ENCODE results near the gene TBCCD1. TPM values are rescaled to one million over a fixed set of nuclear protein-coding genes. Genes with fewer than 3 reads are reported as not detected.

The TBCCD1 gene
- total and polyA plus RNA-seq, 2 experiments from 2014 or later, result 5.8 to 16.7 TPM

- TF ChIP-seq, protein P1, sequence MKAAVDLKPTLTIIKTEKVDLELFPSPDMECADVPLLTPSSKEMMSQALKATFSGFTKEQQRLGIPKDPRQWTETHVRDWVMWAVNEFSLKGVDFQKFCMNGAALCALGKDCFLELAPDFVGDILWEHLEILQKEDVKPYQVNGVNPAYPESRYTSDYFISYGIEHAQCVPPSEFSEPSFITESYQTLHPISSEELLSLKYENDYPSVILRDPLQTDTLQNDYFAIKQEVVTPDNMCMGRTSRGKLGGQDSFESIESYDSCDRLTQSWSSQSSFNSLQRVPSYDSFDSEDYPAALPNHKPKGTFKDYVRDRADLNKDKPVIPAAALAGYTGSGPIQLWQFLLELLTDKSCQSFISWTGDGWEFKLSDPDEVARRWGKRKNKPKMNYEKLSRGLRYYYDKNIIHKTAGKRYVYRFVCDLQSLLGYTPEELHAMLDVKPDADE (IDR thresholded peaks at IDR 0.05), result no peak
- no peak for TF ChIP-seq CREB1 (CRISPR knock-in tag; IDR thresholded peaks at IDR 0.05; ENCODE audit: low read depth)
- TF ChIP-seq, protein P2, sequence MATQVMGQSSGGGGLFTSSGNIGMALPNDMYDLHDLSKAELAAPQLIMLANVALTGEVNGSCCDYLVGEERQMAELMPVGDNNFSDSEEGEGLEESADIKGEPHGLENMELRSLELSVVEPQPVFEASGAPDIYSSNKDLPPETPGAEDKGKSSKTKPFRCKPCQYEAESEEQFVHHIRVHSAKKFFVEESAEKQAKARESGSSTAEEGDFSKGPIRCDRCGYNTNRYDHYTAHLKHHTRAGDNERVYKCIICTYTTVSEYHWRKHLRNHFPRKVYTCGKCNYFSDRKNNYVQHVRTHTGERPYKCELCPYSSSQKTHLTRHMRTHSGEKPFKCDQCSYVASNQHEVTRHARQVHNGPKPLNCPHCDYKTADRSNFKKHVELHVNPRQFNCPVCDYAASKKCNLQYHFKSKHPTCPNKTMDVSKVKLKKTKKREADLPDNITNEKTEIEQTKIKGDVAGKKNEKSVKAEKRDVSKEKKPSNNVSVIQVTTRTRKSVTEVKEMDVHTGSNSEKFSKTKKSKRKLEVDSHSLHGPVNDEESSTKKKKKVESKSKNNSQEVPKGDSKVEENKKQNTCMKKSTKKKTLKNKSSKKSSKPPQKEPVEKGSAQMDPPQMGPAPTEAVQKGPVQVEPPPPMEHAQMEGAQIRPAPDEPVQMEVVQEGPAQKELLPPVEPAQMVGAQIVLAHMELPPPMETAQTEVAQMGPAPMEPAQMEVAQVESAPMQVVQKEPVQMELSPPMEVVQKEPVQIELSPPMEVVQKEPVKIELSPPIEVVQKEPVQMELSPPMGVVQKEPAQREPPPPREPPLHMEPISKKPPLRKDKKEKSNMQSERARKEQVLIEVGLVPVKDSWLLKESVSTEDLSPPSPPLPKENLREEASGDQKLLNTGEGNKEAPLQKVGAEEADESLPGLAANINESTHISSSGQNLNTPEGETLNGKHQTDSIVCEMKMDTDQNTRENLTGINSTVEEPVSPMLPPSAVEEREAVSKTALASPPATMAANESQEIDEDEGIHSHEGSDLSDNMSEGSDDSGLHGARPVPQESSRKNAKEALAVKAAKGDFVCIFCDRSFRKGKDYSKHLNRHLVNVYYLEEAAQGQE (IDR thresholded peaks at IDR 0.05; ENCODE audit: unreplicated experiment), result no peak
Observed at GRCh38 chr3:186517218-186517617, 49.9 kb downstream of the TBCCD1 start (continued).

DNA sequence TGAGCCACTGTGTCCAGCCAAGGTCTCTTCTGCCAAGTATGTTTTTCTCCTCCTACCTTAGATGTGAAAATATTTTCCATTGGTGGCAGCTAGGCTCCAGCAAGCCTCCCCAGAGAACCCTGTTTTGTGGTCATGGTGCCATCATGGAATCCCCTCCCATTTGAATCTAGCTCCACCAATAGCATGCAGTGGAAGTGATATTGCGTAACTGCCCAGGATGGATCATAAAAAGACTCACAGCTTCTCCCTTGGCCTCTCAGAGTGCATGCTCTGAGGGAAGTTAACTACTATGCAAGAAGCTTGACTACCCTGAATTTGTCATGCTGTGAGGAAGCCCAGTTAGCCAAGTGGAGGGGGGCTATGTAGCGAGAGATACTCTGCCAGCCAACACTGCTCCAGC, 50.5 kb downstream of the TBCCD1 start:
- H3K79me2 ChIP-seq (replicated peaks; ENCODE audit: insufficient read depth), result no peaks in the 10 kb centered on the region
- H3K4me1 ChIP-seq (ENCODE audit: insufficient read depth), result no peaks in the 10 kb centered on the region
- H3K27ac ChIP-seq (ENCODE audit: low read depth), result no peak overlapping the region
- no peaks in the 10 kb centered on the region for H3K27me3 ChIP-seq (ENCODE audit: insufficient read depth)
- no peak overlapping the region for H3K4me2 ChIP-seq
- no peak for DNase-seq (ENCODE audit: low spot score)
- Mint-ChIP-seq H3K36me3 (ENCODE audit: low read depth) (no peaks in the 10 kb centered on the region), H3K27ac (no peak overlapping the region), H3K4me1 (peaks cover 5% of the 10 kb centered on the region), H3K9me3 (peaks cover 3% of the 10 kb centered on the region; the same call in 1 of the 3 replicates), H3K27me3 (ENCODE audit: insufficient read depth, low read depth, poor library complexity) (peaks cover 4% of the 10 kb centered on the region), H3K4me3 (no peak overlapping the region)
- H3F3A ChIP-seq (replicated peaks; ENCODE audit: low read depth), result no peaks in the 10 kb centered on the region
- no peaks in the 10 kb centered on the region for H3K36me3 ChIP-seq (ENCODE audit: insufficient read depth)
- no peaks in the 10 kb centered on the region for H4K20me1 ChIP-seq (replicated peaks; ENCODE audit: insufficient read depth)
- ATAC-seq, result no peak
- no peak overlapping the region for H2AFZ ChIP-seq
- no peak overlapping the region for H3K4me3 ChIP-seq
- H3K9me2 ChIP-seq (ENCODE audit: insufficient read depth), result no peaks in the 10 kb centered on the region
- TF ChIP-seq ZNF331 (CRISPR knock-in tag; IDR thresholded peaks at IDR 0.05; ENCODE audit: low read depth) (no peak), CTCF (conservative IDR thresholded peaks at IDR 0.05; ENCODE audit: low read depth in 2 of 2) (no peak), STAT1 (IDR thresholded peaks at IDR 0.05; ENCODE audit: unreplicated experiment) (no peak), JUNB (IDR thresholded peaks at IDR 0.05; ENCODE audit: unreplicated experiment) (no peak), EZH2 (IDR thresholded peaks at IDR 0.05; ENCODE audit: low read depth, unreplicated experiment) (no peak), POLR2AphosphoS5 (IDR thresholded peaks at IDR 0.05; ENCODE audit: low read depth) (no peak), NANOG (IDR thresholded peaks at IDR 0.05; ENCODE audit: borderline replicate concordance) (no peak)
- TF ChIP-seq, protein P2 (IDR thresholded peaks at IDR 0.05; ENCODE audit: unreplicated experiment), result no peak
- TF ChIP-seq, protein P1 (IDR thresholded peaks at IDR 0.05), result no peak

Data from GM23338 (cell line).